ENCODE results near the gene TIAM1. TPM values are rescaled to one million over a fixed set of nuclear protein-coding genes. Genes with fewer than 3 reads are reported as not detected.
A peak's percentile ranks its signal among the peaks of the same experiment; 100 is the strongest.

TIAM1 gene
- total RNA-seq, 4 donors from 2014 or later: 5.4 to 10.6 (median 6.0) TPM

GRCh38 chr21:31347435-31348032 lies 3.5 kb upstream of the TIAM1 start:
- Histone ChIP-seq H3K4me3 (no peak overlapping the region), H3K9me3 (no peaks in the 10 kb centered on the region), H3K4me1 (peaks cover 0 to 10% (median 7%) of the 10 kb centered on the region in 4 donors), H3K27ac (replicated peaks in 1 of 4) (no peak overlapping the region), H3K27me3 (peaks cover 0 to 46% (median 2%) of the 10 kb centered on the region in 4 donors), H3K36me3 (no peaks in the 10 kb centered on the region)
- intact Hi-C loops (cut with DNase I): no loop called here
- no peak for DNase-seq (ENCODE audit: extremely low spot score)
- TF ChIP-seq POLR2AphosphoS5 (IDR thresholded peaks at IDR 0.05) (no peak), EP300 (IDR thresholded peaks at IDR 0.05) (no peak), CTCF (IDR thresholded peaks at IDR 0.05) (peak in 1 of 3 experiments; percentile 35)
- 53% methylated on average over 15 of the region's 15 CpGs for WGBS

GRCh38 chr21:31346256-31346821 lies 2.3 kb upstream of the TIAM1 start:
- TF ChIP-seq POLR2A (IDR thresholded peaks at IDR 0.05; ENCODE audit: low read depth) (no peak), CTCF (IDR thresholded peaks at IDR 0.05) (no peak), EP300 (IDR thresholded peaks at IDR 0.05) (no peak), POLR2AphosphoS5 (IDR thresholded peaks at IDR 0.05) (no peak)
- intact Hi-C loops (cut with DNase I): no loop called here
- H3K4me1 ChIP-seq: peaks cover 0 to 10% (median 7%) of the 10 kb centered on the region in 4 donors
- 63% methylated on average over 14 of the region's 14 CpGs for WGBS
- no peak overlapping the region for H3K27ac ChIP-seq (replicated peaks in 1 of 4)
- peaks cover 0 to 52% (median 2%) of the 10 kb centered on the region in 4 donors for H3K27me3 ChIP-seq
- H3K9me3 ChIP-seq: no peaks in the 10 kb centered on the region
- no peaks in the 10 kb centered on the region for H3K36me3 ChIP-seq
- no peak for DNase-seq (ENCODE audit: extremely low spot score)
- no peak overlapping the region for H3K4me3 ChIP-seq

GRCh38 chr21:31345136-31345535 lies 1.1 kb upstream of the TIAM1 start:
- WGBS: 86% methylated on average over 2 of the region's 2 CpGs
- H3K36me3 ChIP-seq: no peaks in the 10 kb centered on the region
- H3K27me3 ChIP-seq: peaks cover 0 to 58% (median 2%) of the 10 kb centered on the region in 4 donors
- intact Hi-C loops (cut with DNase I): no loop called here
- no peak overlapping the region for H3K27ac ChIP-seq (replicated peaks in 1 of 4)
- no peak for DNase-seq (ENCODE audit: extremely low spot score)
- no peaks in the 10 kb centered on the region for H3K9me3 ChIP-seq
- peaks cover 0 to 10% (median 7%) of the 10 kb centered on the region in 4 donors for H3K4me1 ChIP-seq
- TF ChIP-seq POLR2AphosphoS5 (IDR thresholded peaks at IDR 0.05) (no peak), EP300 (IDR thresholded peaks at IDR 0.05) (no peak), CTCF (IDR thresholded peaks at IDR 0.05) (no peak), POLR2A (IDR thresholded peaks at IDR 0.05; ENCODE audit: low read depth) (no peak)
- no peak overlapping the region for H3K4me3 ChIP-seq

GRCh38 chr21:31343030-31343510 lies 991 bp downstream of the TIAM1 start:
- Histone ChIP-seq H3K4me1 (peaks cover 0 to 10% (median 7%) of the 10 kb centered on the region in 4 donors), H3K36me3 (no peaks in the 10 kb centered on the region), H3K9me3 (no peaks in the 10 kb centered on the region), H3K27me3 (peaks cover 0 to 68% (median 2%) of the 10 kb centered on the region in 4 donors), H3K4me3 (peak overlapping the region; percentile 45 to 55 (median 48)), H3K27ac (replicated peaks in 1 of 4) (no peak overlapping the region)
- intact Hi-C loops (cut with DNase I): no loop called here
- DNase-seq (ENCODE audit: extremely low spot score): no peak
- WGBS: 55% methylated on average over 2 of the region's 2 CpGs
- no peak for TF ChIP-seq POLR2AphosphoS5 (IDR thresholded peaks at IDR 0.05)
- TF ChIP-seq CTCF (IDR thresholded peaks at IDR 0.05): no peak
- no peak for TF ChIP-seq POLR2A (IDR thresholded peaks at IDR 0.05; ENCODE audit: low read depth)
- TF ChIP-seq EP300 (IDR thresholded peaks at IDR 0.05): no peak

All from esophagus muscularis mucosa (tissue), 4 donors.